Measurements from ENCODE around the gene IKBKG.
"Not testable (repeated sequence)": the region's sequence is repeated elsewhere in the genome, so short reads cannot be mapped to it uniquely, and the experiment has no call there.

DNA sequence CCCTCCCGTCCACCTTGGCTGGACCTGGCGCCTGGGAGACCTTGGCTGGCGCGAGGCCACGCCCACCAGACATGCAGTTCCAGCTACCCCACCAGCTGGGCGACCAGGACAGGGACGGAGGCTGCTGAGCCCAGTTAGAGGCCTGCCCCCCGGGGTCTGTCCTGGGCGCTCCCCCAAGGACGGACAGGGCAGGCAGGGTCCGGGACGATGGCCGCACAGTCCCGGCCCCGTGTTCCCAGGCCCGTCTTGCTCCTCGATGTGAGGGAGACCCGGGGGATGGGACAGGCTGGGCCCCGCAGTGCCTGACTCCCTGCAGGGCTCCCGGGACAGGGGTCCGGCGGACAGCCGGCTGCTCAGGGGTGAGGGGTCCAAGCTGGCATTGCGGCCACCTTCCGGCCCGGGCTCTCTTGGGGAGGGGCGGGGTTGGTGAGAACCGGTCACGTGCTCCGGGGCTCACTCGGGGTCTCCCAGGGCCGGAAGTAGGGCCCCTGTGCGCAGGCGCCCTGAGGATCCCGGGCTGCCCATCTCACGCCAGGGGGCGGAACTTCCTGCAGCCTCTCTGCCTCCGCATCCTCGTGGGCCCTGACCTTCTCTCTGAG is 37.3 kb downstream of the IKBKG start, which contains the start of gene CTAG1A:
- not testable (repeated sequence) for TF ChIP-seq GATA3, GATA2 (IDR thresholded peaks at IDR 0.05; ENCODE audit: low read depth, low read length)
